HG03354 (cell line): ENCODE data around the gene TRIM44.
A peak's percentile ranks its signal among the peaks of the same experiment; 100 is the strongest.
"Not testable (repeated sequence)": the region's sequence is repeated elsewhere in the genome, so short reads cannot be mapped to it uniquely, and the experiment has no call there.

ENCODE experiments used
- ATAC-seq: cut with Tn5 transposase; IDR thresholded peaks from one replicate; pipeline ENCODE4 v1.9.1; 2021; ENCODE audit warnings: mild to moderate bottlenecking; ENCODE audit not compliant: unreplicated experiment, poor library complexity, severe bottlenecking

TRIM44 gene

DNA sequence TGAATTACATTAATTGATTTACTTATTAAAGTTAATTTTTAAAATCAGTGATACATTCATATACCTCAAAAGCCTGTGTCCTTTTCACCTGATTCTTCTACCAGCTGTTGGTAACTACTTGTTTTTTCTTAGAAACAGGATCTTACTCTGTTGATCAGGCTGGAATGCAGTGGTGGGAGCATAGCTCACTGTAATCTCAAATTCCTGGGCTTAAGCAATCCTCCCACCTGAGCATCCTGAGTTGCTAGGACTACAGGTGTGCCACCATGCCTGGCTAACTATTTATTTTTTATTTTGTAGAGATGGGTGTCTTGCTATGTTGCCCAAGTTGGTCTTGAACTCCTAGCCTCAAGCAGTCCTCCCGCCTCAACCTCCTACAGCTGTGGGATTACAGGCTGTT lies 4.7 kb downstream of the TRIM44 start:
- ATAC-seq = no peak

DNA sequence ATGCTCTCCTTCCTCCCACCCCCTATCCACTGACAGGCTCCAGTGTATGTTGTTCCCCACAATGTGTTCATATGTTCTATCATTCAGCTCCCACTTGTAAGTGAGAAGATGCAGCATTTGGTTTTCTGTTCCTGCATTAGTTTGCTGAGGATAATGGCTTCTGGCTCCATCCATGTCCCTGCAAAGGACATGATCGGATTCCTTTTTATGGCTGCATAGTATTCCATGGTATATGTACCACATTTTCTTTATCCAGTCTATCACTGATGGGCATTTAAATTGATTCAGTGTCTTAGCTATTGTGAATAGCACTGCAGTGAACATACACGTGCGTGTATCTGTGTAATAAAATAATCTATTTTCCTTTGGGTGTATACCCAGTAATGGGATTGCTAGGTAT lies 5.8 kb downstream of the TRIM44 start:
- ATAC-seq = not testable (repeated sequence)

DNA sequence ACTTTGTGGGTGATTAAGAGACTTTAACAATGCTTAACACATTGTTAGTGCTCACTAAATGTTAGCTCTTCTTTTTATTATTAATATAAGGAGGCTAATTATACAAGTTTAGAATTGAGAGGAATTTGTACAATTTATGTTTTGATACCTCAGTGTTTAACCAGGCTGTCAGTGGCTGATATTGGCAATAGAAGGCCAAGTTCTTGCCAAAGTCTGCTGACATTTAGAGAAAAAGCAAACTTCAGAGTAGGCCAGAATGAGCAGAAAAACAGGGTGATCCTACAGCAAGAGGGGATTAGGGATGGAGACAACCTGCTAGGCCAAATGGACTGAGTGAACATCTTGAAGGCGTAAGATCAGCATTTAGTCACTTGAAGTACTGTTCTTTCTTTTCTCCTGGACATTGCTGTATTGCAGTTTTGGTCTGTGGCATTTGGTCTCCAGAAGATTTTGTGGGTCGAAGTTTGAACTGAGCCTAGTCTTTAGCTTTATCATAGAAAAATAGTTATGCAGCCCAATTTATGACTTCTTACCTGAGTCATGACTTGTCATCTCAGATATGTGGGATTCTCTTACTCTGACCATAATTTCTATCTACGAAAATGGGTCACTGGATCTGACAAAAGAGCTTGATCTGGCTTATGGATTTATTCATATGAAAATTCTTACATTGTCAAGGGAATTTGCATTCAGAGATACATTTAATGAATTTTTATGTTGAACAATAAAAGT lies 9.0 kb downstream of the TRIM44 start:
- no peak for ATAC-seq

DNA sequence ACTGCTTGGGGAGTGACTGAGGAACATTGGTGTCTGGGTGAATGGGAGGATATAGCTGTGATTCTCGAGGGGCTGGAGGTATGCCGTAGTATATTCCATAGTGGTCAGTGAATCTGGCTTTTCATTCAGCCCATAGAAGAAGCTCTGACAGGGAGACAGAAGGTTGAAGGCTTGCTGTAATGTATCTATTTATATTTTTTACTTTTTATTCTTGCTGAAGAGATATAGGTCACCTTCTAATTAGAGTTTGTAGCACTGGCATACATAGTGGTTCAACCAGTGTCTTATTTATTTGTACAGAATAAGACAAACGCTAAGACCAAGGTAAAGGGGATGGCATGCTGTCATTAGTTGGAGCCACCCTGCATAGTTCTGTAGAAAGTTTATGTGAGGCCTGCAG lies 10.0 kb downstream of the TRIM44 start:
- ATAC-seq = no peak

DNA sequence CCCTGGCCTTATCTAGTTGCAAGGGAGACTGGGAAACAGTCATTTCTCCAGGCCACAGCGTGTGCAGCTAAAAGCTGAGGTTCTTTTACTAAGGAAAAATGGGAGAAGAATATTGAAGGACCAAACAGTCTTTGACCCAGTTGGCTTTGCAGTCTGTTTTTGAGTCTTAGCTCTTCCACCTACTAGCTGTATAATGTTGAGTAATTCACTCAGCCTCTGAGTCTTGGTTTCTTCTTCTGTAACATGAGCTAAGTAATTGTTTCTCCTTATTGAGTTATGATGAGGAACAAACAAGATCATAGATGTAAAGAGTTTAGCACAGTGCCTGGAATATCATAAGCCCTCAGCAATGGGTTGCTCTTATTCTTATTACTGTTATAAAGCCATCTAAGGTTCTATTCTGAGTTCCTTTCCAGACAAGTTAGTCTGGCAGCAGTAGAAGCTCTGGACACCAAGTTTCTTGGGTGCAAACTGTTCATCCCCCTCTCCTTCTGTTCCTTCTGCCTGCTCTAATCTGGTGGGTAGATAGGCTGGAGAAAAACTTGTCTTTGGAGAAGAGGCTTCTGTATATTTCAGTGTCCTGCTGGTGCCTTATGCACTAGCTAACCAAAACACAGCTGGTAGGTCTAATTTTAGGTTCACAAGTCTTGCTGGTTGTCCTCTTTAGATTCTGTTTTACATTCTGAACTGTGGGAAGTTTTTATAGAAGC lies 13.5 kb downstream of the TRIM44 start:
- ATAC-seq = peak; percentile 48

DNA sequence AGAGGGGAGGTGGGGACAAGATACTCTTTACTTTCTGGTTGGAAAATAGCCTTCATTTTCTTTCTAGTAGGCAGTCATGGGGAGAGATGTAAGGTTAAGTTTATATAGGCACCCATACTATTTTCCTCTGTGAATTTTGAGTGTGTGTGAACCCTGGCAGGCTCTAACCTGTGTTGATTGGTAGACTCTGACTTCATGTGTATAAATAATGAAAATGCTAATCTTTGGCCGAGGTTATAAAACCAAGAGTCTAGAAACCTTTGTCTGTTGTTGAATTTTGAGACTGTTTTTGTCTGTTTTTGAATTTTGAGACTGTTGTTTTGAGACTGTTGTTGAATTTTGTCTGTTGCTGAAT lies 14.0 kb downstream of the TRIM44 start:
- no peak for ATAC-seq

DNA sequence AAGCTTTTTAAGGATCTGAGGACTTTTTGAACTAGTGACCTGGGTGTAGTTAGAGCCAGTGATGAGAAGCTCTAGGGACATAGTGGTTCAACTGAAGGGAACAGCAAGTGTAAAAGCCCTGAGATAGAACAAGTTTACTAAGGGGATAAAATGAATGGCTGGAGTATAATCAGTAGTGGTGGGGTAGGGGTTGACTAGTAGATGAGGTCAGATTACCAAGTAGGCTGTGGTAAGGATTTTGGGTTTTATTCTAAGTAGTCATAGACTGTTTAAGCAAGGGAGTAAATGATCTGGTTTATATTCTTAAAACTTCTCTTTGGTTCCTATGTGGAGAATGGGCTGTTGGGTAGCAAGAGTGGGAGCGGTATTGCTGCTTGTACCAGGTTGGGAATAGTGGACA lies 15.3 kb downstream of the TRIM44 start:
- no peak for ATAC-seq

DNA sequence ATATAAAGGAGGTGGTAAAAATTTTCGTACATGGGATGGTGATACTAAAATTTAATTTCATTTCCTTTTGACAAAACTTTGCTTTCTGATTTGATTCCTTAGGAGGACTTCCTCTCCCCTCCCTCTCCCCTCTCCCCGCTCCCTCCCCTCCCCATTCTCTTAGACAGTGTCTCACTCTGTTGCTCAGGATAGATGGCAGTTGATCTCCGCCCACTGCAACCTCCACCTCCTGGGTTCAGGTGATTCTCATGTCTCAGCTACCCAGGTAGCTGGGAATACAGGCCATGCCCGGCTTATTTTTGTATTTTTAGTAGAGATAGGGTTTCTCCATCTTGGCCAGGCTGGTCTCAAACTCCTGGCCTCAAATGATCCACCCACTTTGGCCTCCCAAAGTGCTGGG lies 15.9 kb downstream of the TRIM44 start:
- ATAC-seq = no peak

DNA sequence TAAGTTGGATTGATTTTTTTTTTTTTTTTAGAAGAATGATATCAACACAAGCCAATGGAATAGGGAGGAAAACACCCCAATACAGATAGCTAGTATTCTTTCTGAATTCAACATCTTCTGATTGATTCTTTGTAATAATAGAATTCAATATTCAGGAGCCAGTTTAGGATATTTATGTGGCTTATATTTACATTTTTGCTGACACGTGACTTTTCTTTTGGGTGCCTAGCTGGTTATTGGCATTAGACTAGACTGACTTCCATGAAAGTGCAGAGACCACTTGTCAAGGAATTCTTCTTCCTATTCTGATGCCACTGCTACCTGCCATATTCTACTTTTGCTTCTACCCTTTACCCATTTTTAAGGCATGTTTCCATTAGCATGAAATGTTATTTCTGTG lies 16.4 kb downstream of the TRIM44 start:
- ATAC-seq = no peak

DNA sequence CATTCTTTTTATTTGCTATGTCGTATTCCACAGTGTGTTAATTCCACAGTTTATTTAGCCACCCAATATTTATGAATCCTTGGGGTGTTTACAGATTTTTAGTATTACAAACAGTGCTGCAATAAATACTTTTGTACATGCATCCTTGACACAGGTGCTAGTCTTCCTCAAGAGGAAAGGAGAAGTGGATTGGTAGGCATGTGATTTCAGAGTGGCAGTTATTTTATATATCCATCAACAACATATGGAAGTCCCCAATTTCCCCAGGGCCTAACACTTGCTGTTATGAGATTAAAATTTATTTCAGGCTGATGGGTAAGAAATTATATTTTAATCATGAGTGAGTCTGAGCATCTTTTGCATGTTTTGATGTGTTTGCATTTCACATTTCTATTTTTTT lies 17.9 kb downstream of the TRIM44 start:
- no peak for ATAC-seq

DNA sequence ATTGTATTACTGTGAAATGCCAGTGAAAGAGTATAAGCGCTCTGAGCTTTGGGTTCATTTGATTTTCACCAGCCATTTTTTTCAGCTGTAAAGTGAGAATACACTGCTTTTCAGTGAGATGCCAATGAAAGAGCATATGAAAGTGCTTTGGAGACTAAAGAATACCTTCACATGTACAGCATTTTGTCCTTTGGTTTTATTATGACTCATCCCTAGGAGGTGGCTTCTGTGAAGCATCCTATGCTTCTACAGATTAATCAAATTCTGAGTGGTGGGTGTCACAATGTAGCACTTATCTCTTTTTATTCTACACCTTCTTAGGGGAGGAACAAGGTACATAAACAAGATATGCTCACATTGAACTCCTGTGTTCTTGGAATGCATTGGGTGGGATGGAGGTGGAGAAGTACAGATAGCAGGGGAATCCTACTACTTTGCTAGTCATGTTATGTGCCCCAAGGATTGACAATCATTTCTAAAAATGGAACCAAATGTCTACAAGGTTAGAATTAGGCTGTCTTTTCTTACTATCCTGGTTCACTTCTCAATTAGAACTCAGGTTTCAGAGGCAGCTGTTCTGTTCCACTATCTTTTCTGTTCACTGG lies 18.7 kb downstream of the TRIM44 start:
- ATAC-seq = peak; percentile 30

DNA sequence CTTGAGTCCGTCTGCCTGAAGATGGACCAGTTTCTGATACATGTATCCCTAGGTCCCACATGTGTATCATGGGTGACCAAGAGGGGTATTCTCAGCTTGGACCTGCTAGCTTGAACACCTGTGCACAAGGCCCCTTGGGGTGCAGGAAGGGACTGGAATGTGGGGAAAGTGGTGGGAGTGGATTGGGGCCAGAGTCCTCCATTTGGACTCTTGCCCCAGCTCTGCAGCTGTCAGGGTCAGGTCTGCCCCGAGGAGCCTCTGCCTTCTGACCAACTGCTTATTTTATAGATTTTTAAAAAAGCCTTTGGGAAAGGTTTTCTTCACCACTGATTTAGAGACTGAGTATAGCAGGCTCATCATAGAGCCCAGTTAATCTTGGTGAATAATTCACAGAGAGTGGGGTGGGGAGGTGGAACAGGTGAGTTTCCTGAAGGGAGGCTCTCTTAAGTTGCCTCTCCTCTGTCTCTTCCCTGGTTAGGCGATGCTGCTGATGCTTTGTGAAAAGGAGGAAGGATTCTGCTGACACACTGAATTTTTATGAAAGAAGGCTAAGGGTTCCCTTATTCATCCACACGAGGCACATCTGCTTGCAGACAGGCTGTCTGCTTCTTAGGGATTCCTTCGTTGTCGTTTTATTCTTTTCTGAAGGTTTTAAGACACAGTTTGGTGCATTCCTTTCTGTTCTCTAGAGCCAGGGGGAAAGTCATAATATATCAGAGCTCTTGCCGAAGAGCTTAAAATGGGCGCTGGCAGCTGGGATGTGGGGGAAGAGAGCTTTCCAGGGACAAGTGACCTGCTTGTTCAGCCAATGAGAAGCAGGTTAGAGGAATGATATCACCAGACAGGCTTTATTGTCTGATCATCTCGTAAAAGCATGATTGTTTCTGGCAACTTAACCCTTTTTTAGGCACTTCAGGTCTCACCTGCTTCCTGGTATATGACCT lies 19.9 kb downstream of the TRIM44 start:
- no peak for ATAC-seq

DNA sequence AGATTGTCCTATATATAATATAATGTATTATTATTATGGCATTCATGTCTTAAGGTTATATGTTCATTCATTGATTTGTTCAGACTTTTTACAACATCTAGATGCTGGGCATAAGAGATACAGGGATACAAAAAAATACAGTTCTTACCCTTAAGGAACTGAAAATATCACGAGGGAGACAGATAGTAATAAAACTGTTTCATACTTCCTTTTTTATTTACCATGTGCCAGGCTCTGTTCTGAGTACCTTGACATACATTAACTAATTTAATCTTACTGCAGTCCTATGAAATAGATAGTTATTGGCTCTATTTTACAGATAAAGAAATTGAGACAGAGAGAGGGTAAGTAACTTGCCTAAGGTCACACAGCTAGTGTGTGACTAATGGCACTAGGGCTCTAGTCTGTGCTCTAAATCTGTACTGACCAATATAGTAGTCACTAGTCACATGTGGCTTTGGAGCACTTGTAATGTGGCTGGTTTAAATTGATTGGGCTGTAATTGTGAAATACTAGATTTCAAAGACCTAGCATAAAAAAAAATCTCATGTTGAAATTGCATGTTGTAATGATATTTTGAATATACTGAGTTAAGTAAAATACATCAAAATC lies 21.3 kb downstream of the TRIM44 start:
- ATAC-seq = peak; percentile 74

DNA sequence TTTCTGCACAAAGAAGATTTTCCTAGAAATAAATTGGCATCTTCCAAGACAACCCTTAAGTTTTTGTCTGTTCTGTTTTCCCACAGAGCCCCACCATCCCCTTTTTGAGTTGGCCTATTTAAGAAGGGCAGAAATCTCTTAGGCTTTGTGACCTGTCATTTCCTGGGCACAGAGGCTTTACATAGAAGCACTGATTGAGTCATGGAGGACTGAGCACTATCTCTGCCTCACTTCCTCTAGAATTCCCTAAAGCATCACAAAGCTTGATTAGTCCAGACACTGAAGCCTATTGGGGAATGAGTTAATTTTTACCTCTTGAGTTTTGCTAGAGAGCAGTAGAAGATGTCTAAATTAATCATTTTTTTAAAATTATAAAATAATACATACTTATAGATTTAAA lies 25.4 kb downstream of the TRIM44 start:
- ATAC-seq = no peak

DNA sequence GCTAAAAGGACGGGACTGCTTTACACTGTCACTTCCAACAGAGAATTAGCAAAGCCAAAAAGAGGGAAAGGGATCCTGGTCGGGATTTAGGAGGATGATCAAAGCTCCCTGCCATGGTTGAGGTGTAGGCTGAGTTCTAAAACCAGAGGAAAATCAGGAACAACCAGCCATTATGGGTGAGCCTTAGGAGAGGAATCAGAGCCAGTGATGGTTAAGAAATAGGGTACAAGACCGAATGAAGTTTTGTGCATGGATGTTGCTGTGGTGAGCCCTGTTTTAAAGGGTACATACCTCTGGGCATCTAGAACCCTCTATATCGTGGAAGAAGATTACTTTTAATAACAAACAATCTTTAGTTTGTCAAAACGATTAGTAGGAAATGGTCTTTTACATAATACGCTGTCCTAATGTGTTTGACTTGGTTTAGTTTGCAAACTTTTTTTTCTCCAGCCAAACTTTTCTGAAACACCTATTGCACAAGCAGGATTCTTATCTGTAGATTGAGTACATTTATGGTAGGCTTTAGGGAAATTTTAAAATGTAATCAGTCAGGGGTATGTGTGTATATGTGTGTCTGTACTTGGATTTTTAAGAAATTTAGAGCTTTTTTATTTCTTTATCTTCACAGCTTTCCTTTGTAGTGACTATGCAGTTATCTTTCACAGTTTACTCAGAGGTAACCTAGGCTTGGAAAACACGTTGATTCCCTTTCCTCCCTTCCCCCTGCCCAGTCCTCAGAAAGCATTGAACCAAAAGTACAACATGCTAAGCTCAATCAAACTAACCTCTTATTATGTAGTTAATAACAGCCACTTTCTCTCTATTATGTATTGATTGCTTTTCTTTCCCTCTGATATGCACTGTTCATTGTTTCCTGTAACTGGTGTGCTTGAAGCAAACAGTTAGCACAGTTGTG lies 26.8 kb downstream of the TRIM44 start:
- no peak for ATAC-seq

DNA sequence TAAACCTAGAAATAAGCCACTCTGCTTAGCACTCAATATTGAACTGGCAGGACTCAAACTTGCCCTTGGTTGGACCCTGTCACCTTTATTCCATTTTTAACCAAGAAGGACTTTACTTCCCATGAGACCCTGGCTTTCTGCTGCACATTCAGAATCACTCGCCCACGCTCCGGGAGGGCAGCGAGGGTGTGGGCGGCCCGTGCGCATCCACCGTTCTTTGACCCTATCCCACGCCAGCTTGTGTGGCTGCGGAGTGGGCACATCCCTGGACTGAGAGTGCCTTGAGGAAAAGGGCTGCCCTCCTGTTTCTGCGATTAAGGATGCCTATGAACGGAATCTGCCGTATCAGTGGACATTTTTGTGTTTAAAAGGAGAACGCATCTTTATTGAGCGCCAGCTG lies 39.6 kb downstream of the TRIM44 start:
- ATAC-seq = no peak

DNA sequence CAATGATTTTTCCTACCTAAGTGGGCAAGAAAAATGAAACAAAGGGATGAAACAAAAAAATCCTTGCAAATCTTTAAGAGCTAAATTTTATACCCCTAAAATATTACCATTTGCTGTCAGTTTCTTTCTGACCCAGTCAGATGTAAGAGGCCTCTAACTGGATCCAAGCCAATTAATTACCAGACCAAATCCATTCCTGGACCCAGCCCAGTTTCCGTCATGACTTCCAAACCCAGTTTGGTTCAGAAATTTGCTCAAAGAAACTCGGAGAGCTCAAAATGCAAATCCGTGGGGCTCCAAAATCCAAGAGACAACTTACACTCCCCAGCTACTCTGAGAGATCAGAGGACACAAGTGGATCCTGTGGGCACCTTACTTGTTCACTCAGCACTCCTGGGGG lies 46.8 kb downstream of the TRIM44 start:
- ATAC-seq = no peak

DNA sequence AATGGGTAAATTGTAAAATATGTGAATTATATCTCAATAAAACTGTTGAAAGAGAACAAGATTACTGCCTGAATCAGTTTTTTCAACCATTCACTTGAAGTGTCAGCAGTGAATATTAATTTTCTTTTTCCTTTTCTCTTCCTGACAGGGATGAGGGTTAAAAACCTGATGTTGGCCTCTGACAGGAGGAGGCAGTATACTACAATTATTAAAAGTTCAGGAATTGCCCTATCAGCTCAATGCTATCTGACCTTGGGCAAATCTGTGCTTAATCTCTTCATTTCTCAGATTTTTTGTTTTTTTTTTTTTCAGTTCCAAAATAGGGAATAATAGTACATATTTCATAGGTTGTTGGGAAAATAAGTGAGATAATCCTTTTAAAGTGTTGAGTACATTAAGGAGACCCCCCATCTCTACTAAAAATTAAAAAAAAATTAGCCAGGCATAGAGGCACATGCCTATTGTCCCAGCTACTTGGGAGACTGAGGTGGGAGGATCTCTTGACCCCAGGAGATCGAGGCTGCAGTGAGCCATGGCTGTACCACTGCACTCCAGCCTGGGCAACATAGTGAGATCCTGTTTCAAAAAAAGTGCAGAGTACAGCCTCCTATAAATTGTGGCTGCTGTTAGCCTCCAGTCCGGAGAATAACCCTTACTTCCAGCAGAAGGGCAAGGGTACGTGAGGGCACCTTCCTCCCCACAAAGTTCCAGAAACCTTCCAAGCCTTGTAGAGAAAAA lies 48.8 kb downstream of the TRIM44 start:
- ATAC-seq = no peak
